HG03460 (cell line): ENCODE data around the gene SPSB3.

Source experiments
- ATAC-seq: cut with Tn5 transposase; IDR thresholded peaks from one replicate; pipeline ENCODE4 v1.9.1; 2021; ENCODE audit not compliant: unreplicated experiment

SPSB3 gene

GRCh38 chr16:1765826-1766225 lies 16.5 kb downstream of the SPSB3 start:
- no peak for ATAC-seq

- no peak for ATAC-seq
Measured at GRCh38 chr16:1764971-1765370, 17.4 kb downstream of the SPSB3 start.

- no peak for ATAC-seq
Measured at GRCh38 chr16:1763521-1764511, 18.6 kb downstream of the SPSB3 start.

GRCh38 chr16:1762879-1763520 lies 19.4 kb downstream of the SPSB3 start:
- ATAC-seq: no peak

GRCh38 chr16:1762196-1762878 lies 20.0 kb downstream of the SPSB3 start:
- ATAC-seq: no peak

GRCh38 chr16:1761751-1762150 lies 20.6 kb downstream of the SPSB3 start:
- no peak for ATAC-seq

GRCh38 chr16:1760911-1761310 lies 21.5 kb downstream of the SPSB3 start:
- no peak for ATAC-seq

GRCh38 chr16:1759511-1759910 lies 22.9 kb downstream of the SPSB3 start:
- ATAC-seq: no peak

- ATAC-seq: no peak
Measured at GRCh38 chr16:1758923-1759322, 23.4 kb downstream of the SPSB3 start.

- ATAC-seq: no peak
Measured at GRCh38 chr16:1757714-1758461, 24.5 kb downstream of the SPSB3 start.

GRCh38 chr16:1754204-1754603 lies 28.2 kb downstream of the SPSB3 start:
- no peak for ATAC-seq

- no peak for ATAC-seq
Measured at GRCh38 chr16:1752853-1753252, 29.5 kb downstream of the SPSB3 start.

- ATAC-seq: no peak
Measured at GRCh38 chr16:1751946-1752345, 30.4 kb downstream of the SPSB3 start.

GRCh38 chr16:1749152-1750117 lies 32.9 kb downstream of the SPSB3 start:
- ATAC-seq: no peak

GRCh38 chr16:1747934-1748333 lies 34.4 kb downstream of the SPSB3 start:
- no peak for ATAC-seq

- ATAC-seq: no peak
Measured at GRCh38 chr16:1746693-1747195, 35.6 kb downstream of the SPSB3 start.

GRCh38 chr16:1745900-1746692 lies 36.3 kb downstream of the SPSB3 start:
- no peak for ATAC-seq

- ATAC-seq: no peak
Measured at GRCh38 chr16:1745181-1745899, 37.0 kb downstream of the SPSB3 start.
